ENCODE measurements around the gene KCNJ6. TPM values are rescaled to one million over a fixed set of nuclear protein-coding genes. Genes with fewer than 3 reads are reported as not detected.

Gene KCNJ6
- total RNA-seq, 4 donors from 2014 or later, result not detected

DNA sequence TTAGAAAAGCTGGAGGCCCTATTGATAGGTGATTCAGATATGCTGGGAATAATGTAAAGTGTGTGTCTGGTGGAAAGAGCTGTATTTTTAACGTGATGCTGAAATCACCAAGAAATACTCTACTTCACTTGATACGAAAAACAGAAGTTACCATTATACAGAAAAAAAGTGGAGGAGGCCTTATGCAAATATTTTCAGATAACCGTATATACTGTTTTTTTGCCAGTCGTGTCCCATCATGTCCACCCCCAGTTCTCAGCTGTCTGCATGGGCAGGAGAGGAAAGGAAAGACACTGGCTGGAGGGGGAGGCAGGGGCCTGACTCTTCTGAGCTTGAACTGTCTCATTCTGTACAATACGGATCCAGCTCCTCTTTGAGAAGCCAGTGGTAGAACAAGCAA lies 51.1 kb downstream of the KCNJ6 start:
- DNase-seq, result no peak
- no peak for ATAC-seq
- H3K36me3 ChIP-seq, result no peaks in the 10 kb centered on the region
- no peaks in the 10 kb centered on the region for H3K27me3 ChIP-seq
- in situ Hi-C loops (cut with MboI; ENCODE audit: low sequenced_read_pairs in 4 of 4) (no loop called here), intact Hi-C loops (cut with DNase I; ENCODE audit: low total_unique reads) (no loop called here)
- H3K4me1 ChIP-seq, result no peaks in the 10 kb centered on the region
- no peak overlapping the region for H3K27ac ChIP-seq
- no peak overlapping the region for H3K4me3 ChIP-seq
- H3K9me3 ChIP-seq, result no peaks in the 10 kb centered on the region
- TF ChIP-seq POLR2A (IDR thresholded peaks at IDR 0.05) (no peak), CTCF (IDR thresholded peaks at IDR 0.05 in 4 of 5, conservative IDR thresholded peaks at IDR 0.05 in 1 of 5) (no peak)

GRCh38 chr21:37863842-37864241 lies 52.4 kb downstream of the KCNJ6 start:
- TF ChIP-seq CTCF (IDR thresholded peaks at IDR 0.05 in 4 of 5, conservative IDR thresholded peaks at IDR 0.05 in 1 of 5) (no peak), POLR2A (IDR thresholded peaks at IDR 0.05) (no peak)
- Histone ChIP-seq H3K27me3 (no peaks in the 10 kb centered on the region), H3K4me3 (no peak overlapping the region), H3K27ac (no peak overlapping the region), H3K36me3 (no peaks in the 10 kb centered on the region), H3K4me1 (no peaks in the 10 kb centered on the region), H3K9me3 (no peaks in the 10 kb centered on the region)
- intact Hi-C loops (cut with DNase I; ENCODE audit: low total_unique reads), result no loop called here
- ATAC-seq, result no peak
- DNase-seq, result no peak
- in situ Hi-C loops (cut with MboI; ENCODE audit: low sequenced_read_pairs in 4 of 4), result no loop called here

DNA sequence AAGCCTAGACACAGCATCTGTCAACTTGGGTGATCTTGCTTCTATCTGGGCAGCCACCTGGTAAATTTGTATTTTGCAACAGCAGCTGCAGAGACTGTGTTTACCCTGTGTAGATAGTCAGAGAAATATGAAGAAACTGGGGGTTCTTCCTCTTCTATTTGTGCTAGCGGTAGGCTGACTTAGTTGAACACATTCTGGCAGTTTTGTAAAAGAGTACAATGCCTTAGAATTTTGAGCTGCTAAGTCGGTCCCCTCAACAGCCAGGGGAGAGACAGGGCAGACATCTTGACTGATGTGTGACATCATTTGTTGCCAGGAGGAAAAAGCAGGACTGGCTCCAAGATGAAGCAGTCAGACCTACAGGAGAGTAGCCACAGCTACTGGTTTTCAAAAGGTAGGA lies 53.7 kb downstream of the KCNJ6 start:
- DNase-seq (no peak), ATAC-seq (peak in 1 of 2 donors; percentile 53)
- intact Hi-C loops (cut with DNase I; ENCODE audit: low total_unique reads), result no loop called here
- Histone ChIP-seq H3K4me1 (no peaks in the 10 kb centered on the region), H3K27ac (no peak overlapping the region), H3K9me3 (no peaks in the 10 kb centered on the region), H3K4me3 (no peak overlapping the region), H3K36me3 (no peaks in the 10 kb centered on the region), H3K27me3 (no peaks in the 10 kb centered on the region)
- in situ Hi-C loops (cut with MboI; ENCODE audit: low sequenced_read_pairs in 4 of 4), result no loop called here
- TF ChIP-seq POLR2A (IDR thresholded peaks at IDR 0.05), result no peak
- no peak for TF ChIP-seq CTCF (IDR thresholded peaks at IDR 0.05 in 4 of 5, conservative IDR thresholded peaks at IDR 0.05 in 1 of 5)

DNA sequence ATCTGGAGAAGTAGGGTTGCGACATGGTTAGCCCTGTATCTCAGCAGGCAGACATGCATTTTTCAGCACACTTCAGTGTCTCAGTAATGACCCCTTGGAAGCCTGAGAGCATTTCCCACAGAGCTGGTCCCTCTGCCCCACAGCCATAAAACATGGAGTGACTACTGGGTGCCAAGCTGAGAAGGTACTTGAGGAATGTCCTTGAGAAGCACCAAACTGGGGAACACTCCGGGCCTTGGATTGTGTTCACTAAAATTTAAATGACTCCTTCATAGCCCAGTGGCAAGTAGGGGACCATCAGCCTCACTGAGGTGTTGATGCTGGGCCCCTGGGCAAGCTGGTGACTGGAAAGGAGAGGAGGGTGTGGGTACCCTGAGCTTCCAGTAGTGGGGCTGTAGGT lies 54.7 kb downstream of the KCNJ6 start:
- no peaks in the 10 kb centered on the region for H3K36me3 ChIP-seq
- TF ChIP-seq POLR2A (IDR thresholded peaks at IDR 0.05) (no peak), CTCF (IDR thresholded peaks at IDR 0.05 in 4 of 5, conservative IDR thresholded peaks at IDR 0.05 in 1 of 5) (no peak)
- DNase-seq, result no peak
- H3K27me3 ChIP-seq, result no peaks in the 10 kb centered on the region
- H3K4me1 ChIP-seq, result no peaks in the 10 kb centered on the region
- intact Hi-C loops (cut with DNase I; ENCODE audit: low total_unique reads), result no loop called here
- H3K9me3 ChIP-seq, result no peaks in the 10 kb centered on the region
- ATAC-seq, result no peak
- H3K27ac ChIP-seq, result no peak overlapping the region
- no peak overlapping the region for H3K4me3 ChIP-seq
- in situ Hi-C loops (cut with MboI; ENCODE audit: low sequenced_read_pairs in 4 of 4), result no loop called here

- no peaks in the 10 kb centered on the region for H3K9me3 ChIP-seq
- ATAC-seq (no peak), DNase-seq (no peak)
- H3K27me3 ChIP-seq, result no peaks in the 10 kb centered on the region
- in situ Hi-C loops (cut with MboI; ENCODE audit: low sequenced_read_pairs in 4 of 4), result no loop called here
- no peak for TF ChIP-seq POLR2A (IDR thresholded peaks at IDR 0.05)
- no peak for TF ChIP-seq CTCF (IDR thresholded peaks at IDR 0.05 in 4 of 5, conservative IDR thresholded peaks at IDR 0.05 in 1 of 5)
- H3K27ac ChIP-seq, result no peak overlapping the region
- H3K4me1 ChIP-seq, result no peaks in the 10 kb centered on the region
- H3K36me3 ChIP-seq, result no peaks in the 10 kb centered on the region
- intact Hi-C loops (cut with DNase I; ENCODE audit: low total_unique reads), result no loop called here
- H3K4me3 ChIP-seq, result no peak overlapping the region
Measured at GRCh38 chr21:37860416-37860815, 55.8 kb downstream of the KCNJ6 start.
